RWPE2 (cell line): ENCODE measurements around the gene TPM4.

ENCODE experiments used
- ATAC-seq: fragments of 200-7000 bp; cut with Tn5 transposase; 3 replicates; pipeline ENCODE4 v1.9.1; 2021; ENCODE audit warnings: low read depth
- DNase-seq: peaks from one replicate; pipeline ENCODE4 v3.0.0-alpha.2; 2020; ENCODE audit warnings: low spot score
- H3K27ac ChIP-seq: fragments of 450-650 bp; 2 replicates; pipeline ENCODE4 v1.5.1; 2017; ENCODE audit warnings: mild to moderate bottlenecking; ENCODE audit not compliant: poor library complexity, severe bottlenecking
- H3K27me3 ChIP-seq: fragments of 250-450 bp; sonication (Bioruptor Pico); 2 replicates; pipeline ENCODE4 v1.5.1; 2021; ENCODE audit warnings: mild to moderate bottlenecking, moderate library complexity; ENCODE audit not compliant: insufficient read depth, poor library complexity, severe bottlenecking
- H3K36me3 ChIP-seq: fragments of 250-450 bp; sonication (Bioruptor Pico); 2 replicates; pipeline ENCODE4 v1.5.1; 2020; ENCODE audit warnings: low read depth, mild to moderate bottlenecking, moderate library complexity
- H3K4me1 ChIP-seq: fragments of 250-450 bp; sonication (Bioruptor Pico); 2 replicates; pipeline ENCODE4 v1.5.1; 2021; ENCODE audit warnings: mild to moderate bottlenecking, moderate library complexity; ENCODE audit not compliant: insufficient read depth, poor library complexity, severe bottlenecking
- H3K4me3 ChIP-seq: fragments of 250-450 bp; sonication (Bioruptor Pico); 2 replicates; pipeline ENCODE4 v1.5.1; 2021; ENCODE audit warnings: mild to moderate bottlenecking, moderate library complexity; ENCODE audit not compliant: severe bottlenecking
- H3K9me3 ChIP-seq: fragments of 250-450 bp; sonication (Bioruptor Pico); 2 replicates; pipeline ENCODE4 v1.5.1; 2021; ENCODE audit warnings: mild to moderate bottlenecking, moderate library complexity; ENCODE audit not compliant: severe bottlenecking
- CTCF ChIP-seq: fragments of 450-650 bp; IDR thresholded peaks from one replicate; pipeline ENCODE4 v1.5.1; 2017; ENCODE audit warnings: mild to moderate bottlenecking, moderate library complexity; ENCODE audit not compliant: poor library complexity, severe bottlenecking

The TPM4 gene

GRCh38 chr19:16139752-16140151 is 63.5 kb downstream of the TPM4 start:
- ATAC-seq: no peak

GRCh38 chr19:16141043-16141442 is 64.7 kb downstream of the TPM4 start:
- Histone ChIP-seq H3K36me3 (no peaks in the 10 kb centered on the region), H3K27me3 (no peaks in the 10 kb centered on the region), H3K9me3 (no peaks in the 10 kb centered on the region), H3K4me3 (no peak overlapping the region), H3K27ac (no peak overlapping the region), H3K4me1 (peaks cover 9% of the 10 kb centered on the region)
- no peak for TF ChIP-seq CTCF
- DNase-seq (no peak), ATAC-seq (no peak)

More at GRCh38 chr19:16139752-16140151, 63.5 kb downstream of the TPM4 start:
- H3K36me3 ChIP-seq: no peaks in the 10 kb centered on the region
- no peaks in the 10 kb centered on the region for H3K27me3 ChIP-seq
- TF ChIP-seq CTCF: no peak
- peaks cover 9% of the 10 kb centered on the region for H3K4me1 ChIP-seq
- DNase-seq: no peak
- no peak overlapping the region for H3K27ac ChIP-seq
- no peaks in the 10 kb centered on the region for H3K9me3 ChIP-seq
- no peak overlapping the region for H3K4me3 ChIP-seq

- Histone ChIP-seq H3K4me1 (peaks cover 9% of the 10 kb centered on the region), H3K36me3 (no peaks in the 10 kb centered on the region), H3K9me3 (no peaks in the 10 kb centered on the region), H3K27me3 (no peaks in the 10 kb centered on the region), H3K27ac (no peak overlapping the region), H3K4me3 (no peak overlapping the region)
- TF ChIP-seq CTCF: no peak
- DNase-seq (no peak), ATAC-seq (no peak)
Measured at GRCh38 chr19:16142032-16142580, 65.8 kb downstream of the TPM4 start.

GRCh38 chr19:16143399-16144215 is 67.3 kb downstream of the TPM4 start, which contains the start of gene HSH2D:
TSS of gene HSH2D (plus strand) at chr19:16143685. CDS start at chr19:16148751, 5,066 bp downstream.
- Histone ChIP-seq H3K4me3 (peak within 1 kb of the TSS; percentile 22), H3K27ac (peak within 1 kb of the TSS; percentile 22), H3K36me3 (no peaks in the 10 kb centered on the region), H3K27me3 (no peaks in the 10 kb centered on the region), H3K4me1 (peaks cover 9% of the 10 kb centered on the region), H3K9me3 (no peaks in the 10 kb centered on the region)
- ATAC-seq (peak; percentile 92), DNase-seq (no peak)
- TF ChIP-seq CTCF: no peak

- H3K9me3 ChIP-seq: no peaks in the 10 kb centered on the region
- ATAC-seq (no peak), DNase-seq (no peak)
- H3K36me3 ChIP-seq: no peaks in the 10 kb centered on the region
- no peak for TF ChIP-seq CTCF
- H3K27ac ChIP-seq: peak overlapping the region; percentile 22
- H3K4me1 ChIP-seq: peaks cover 9% of the 10 kb centered on the region
- H3K4me3 ChIP-seq: no peak overlapping the region
- no peaks in the 10 kb centered on the region for H3K27me3 ChIP-seq
Measured at GRCh38 chr19:16144216-16144581, 67.9 kb downstream of the TPM4 start.
